Right renal cortex interstitium (tissue), 3 donors: ENCODE measurements around the gene BANF2. TPM values are rescaled to one million over a fixed set of nuclear protein-coding genes. Genes with fewer than 3 reads are reported as not detected.

Experiments
- DNase-seq, 3 donors: peaks; one replicate each; pipeline ENCODE4 v3.0.0-alpha.2; 2013; ENCODE audit warnings: low read depth in 3 of 3, low spot score in 2 of 3
- polyA plus RNA-seq, 3 donors: library from polyadenylated mRNA; unstranded; fragments of 120-200 nt; gene quantifications; one replicate each; pipeline ENCODE4 v1.2.1, GENCODE V29; 2013; ENCODE audit not compliant: insufficient read length in 3 of 3

The BANF2 gene
- polyA plus RNA-seq, 3 donors = 0.29 TPM; not detected in 2

DNA sequence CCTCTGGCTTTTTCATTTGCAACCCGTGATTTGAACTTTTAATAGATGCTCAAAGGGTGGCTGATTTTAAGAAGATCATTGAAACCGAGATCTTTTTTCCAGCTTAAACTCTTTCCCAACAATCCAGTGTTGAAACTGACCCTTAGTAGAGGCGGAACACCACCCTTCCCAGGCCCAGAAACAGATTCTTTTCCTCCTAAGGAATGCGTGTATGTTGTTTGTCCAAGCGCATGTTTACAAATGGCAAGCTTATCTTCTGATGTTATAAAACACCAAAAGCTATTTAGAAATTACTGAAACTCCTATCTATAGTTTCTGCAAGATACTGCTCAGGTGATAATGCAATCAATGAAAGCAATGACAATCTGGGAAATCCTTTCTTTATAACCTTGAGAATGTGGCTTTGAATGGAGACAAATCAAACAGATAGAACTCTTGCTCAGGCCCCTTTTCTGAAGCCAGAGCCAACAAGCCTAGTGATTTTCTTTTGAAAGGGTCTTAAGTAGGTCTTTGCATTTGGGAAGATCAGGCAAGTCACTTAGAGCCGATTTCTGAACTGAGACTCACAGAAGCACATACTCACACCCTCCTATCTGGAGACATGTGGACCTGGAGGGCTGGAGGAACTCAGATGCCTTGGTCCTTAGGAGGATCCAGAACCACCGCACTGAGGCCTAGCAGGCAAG is 9.1 kb downstream of the BANF2 start:
- no peak for DNase-seq

DNA sequence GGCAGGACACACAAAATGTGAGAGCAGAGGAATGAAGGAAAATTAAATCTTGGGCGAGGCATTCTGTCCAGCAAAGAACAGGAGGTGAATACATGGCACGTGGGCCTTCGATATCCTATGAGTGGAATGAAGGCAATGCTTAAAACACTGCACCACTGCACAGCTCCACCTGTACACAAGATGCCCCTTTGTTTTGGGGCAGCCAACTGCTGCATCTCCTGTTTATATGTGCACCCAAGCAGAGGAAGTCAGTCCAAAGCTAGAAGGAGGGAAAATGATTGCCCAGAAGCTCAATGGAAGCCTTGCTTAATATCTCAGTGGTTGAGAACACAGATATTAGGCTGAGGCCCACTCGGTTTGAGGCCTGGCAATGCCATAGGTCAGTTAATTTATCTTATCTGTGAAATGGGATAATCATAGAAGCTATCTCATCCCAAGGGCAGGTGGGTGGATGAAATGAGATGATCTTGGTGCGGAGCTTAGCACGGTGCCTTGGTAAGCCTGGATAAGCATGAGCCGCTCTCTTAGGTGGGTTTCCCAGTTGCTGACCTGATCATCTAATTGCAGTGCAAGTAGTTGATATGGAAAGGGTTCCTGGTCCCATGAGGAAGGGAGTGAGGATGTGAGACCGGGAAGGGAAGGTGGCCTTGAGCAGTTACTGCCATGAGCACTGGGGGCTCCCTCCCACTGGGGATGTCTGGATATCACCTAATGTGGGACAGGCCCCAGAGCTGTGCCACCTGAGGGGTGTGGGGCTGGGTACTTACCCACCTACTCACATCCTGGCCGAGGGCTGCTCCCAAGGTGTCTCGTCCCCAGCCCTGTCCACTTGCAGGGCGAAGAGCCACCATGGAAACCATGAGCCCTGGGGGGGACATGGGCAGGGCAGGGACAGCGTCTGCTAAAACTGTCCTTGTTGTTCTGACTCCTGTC is 9.9 kb downstream of the BANF2 start:
- DNase-seq = no peak

DNA sequence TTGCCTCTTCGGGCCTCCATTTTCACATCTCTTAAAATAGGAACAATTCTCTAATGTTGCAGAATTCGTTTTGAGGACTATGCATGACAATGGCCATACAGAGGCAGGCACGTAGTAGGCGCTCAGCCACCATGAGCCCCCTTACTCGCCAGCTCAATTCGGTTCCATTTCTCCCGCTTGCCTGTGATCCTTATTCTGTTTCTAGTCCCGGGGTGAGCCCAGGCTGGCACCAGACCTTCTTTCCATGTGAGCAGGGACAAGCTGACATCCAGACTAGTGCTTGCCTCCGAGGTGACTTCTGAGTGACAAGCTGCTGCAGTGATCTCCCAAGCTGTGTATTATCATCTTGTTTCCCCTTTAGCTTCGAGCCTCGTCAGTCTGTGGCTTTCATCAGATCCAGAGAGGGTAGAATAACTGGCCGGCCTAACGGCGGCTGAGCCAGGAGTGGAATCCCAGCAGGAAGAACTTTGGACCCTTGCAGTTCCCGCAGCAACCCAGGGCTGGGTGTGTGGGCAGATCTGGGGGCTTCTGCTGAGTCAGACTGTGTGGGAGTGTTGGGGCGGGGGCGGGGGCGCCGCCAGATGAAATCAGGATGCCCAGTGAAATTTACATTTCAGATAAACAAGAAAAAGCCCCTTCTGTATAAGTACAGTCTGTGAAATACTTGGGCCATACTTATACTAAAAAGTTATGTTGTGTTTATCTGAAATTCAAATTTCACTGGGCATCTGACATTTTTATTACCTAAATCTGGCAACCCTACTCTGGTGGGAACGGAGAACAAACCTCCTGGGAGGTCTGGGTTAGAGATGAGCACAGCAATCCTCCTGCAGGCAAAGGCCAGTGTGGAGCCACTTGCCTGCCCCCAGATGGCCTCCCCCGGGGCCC is 10.9 kb downstream of the BANF2 start:
- no peak for DNase-seq

DNA sequence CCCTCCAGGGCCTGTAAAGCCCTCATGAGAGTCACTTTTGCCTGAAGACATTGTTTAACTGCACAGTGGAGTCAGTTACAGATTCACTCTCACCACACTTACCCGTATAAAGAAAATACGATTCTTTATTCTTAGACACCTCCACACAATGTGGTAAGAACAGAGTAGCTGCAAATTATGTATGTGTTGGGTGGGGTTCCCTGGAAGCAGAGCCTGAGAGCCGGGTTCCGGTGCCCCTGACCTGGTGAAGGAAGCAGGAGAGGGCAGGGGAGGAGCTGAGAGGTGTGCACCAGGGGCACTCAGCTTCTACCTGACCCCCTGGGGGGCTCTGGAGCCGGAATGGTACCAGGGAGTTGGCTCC is 11.5 kb downstream of the BANF2 start:
- no peak for DNase-seq

DNA sequence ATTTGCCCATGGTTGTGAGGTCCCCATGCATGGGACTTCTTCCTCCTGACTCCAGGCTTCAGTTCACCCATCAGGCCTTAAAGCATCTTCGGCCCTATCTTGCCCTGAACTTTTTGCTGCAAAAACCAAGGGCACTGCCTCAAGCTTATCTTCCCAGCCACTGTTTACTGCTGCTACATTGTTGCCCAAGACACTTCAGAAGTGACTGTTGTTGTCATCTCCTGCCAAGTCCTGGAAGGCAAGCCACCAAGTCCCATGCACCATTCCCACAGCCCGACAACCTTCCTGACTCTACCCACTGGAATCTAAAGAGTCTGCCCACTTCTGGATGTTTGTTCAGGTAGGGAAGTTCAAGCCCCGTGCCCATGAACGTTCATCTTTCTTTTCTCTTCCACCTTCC is 12.4 kb downstream of the BANF2 start:
- DNase-seq = no peak

DNA sequence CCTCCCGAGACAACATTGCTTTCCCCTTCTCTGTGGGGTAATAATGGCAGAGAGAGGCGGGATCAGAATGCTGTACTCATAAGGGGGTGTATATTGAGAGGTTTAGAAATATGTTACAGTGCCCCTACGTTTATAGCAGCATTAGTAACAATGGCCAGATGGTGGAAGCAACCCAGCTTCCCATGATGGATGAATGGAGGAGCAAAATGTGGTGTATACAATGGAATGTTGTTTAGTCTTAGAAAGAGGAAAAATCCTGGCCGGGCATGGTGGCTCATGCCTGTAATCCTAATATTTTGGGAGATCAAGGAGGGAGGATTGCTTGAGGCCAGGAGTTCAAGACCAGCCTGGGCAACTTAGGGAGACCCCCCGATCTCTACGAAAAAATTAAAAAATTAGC is 12.9 kb downstream of the BANF2 start:
- DNase-seq = no peak

DNA sequence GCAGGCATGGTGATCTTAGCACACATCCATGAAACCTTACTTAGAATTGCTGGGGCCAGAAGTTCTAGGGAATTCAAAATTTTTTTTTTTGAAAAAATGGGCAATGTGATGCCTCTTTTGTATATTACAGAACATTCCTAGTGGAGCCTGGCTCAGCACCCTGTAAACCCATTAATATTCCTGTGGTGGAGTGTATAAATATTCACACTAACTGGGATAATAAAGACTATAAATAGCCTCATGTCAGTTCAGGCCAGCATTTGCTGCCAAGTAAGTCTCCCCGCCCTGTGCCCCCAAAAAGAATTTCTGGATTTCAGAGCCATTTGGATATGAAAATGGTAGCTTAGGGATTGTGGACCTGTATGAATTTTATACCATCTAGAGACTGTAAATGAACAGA is 14.8 kb downstream of the BANF2 start:
- DNase-seq = no peak

DNA sequence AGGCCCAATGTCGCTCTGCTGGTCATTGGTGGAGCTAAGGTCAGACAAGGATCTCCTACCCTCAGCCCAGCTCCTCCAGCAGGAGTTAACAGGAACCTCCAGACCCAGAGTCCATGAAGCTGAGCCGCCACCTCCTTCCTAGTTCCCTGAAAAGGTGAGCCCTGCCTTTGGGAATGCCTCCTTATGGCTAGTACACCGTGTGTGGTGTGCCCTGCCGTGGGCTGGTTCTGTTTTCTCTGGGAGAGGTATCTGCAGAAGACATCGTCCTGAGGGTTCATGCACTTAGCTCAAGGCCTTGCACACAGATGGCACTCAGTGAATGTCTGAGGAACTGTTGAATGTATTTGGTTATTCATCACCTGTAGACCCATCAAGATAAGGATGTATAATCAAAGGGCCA is 15.3 kb downstream of the BANF2 start:
- DNase-seq = no peak

DNA sequence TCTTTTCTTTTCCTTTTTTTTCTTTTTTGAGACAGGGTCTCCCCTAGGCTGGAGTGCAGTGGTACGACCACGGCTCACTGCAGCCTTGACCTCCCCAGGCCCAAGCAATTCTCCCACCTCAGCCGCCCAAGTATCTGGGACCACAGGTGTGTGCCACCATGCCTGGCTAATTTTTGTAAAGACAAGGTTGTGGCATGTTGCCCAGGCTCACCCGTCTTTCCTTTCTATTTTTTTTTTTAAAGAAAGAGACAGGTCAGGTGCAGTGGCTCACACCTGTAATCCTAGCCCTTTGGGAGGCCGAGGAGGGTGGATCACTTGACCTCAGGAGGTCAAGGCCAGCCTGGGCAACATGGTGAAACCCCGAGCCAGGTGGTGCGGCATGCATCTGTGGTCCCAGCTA is 16.6 kb downstream of the BANF2 start:
- DNase-seq = no peak

DNA sequence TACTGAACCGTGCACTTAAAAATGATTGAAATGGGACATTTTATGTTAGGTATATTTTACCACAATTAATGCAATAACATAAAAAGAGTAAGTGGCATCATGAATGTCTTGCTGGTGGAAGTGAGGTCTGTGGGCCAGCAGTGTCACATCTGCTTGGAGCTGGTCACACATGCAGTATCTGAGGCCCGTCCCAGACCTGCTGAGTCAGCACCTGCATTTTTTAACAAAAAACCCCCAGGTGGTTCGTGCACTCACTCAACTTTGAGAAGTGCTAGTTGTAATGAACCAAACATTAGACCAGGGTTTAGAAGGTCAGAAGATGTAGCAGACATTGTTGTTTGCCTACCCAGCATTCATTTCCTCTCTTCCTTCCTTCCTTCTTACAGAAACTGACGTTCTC is 21.0 kb downstream of the BANF2 start:
- no peak for DNase-seq

DNA sequence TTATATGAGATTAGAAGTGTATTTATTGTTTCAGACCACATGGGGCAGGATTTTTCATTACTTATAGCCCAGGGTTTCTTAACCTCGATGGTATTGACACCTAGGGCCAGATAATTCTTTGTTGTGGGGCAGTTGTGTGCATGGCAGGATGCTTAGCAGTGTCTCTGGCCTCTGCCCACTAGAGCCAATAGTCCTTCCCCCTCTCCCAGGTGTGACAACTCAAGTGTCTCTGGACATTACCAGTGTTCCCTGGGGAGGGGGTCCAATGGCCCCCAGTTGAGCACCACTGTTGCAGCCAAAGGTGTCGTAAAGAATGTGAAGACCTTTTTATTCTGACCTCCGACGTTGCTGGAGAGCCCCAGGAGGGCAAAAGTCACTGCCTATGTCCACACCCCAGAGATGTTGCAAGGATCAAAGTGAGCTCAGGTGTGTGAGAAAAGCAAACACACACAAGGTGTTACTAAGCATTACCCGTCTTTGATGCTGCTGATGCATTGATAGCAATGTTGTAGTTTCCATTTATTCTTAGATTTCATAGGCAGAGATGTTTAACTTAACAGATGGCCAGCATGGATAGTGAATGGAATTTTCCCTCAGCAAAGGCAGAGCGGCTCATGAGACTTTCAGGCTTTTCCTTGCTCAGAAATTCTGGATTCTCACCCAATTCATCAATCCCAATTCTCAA is 22.2 kb downstream of the BANF2 start:
- no peak for DNase-seq

DNA sequence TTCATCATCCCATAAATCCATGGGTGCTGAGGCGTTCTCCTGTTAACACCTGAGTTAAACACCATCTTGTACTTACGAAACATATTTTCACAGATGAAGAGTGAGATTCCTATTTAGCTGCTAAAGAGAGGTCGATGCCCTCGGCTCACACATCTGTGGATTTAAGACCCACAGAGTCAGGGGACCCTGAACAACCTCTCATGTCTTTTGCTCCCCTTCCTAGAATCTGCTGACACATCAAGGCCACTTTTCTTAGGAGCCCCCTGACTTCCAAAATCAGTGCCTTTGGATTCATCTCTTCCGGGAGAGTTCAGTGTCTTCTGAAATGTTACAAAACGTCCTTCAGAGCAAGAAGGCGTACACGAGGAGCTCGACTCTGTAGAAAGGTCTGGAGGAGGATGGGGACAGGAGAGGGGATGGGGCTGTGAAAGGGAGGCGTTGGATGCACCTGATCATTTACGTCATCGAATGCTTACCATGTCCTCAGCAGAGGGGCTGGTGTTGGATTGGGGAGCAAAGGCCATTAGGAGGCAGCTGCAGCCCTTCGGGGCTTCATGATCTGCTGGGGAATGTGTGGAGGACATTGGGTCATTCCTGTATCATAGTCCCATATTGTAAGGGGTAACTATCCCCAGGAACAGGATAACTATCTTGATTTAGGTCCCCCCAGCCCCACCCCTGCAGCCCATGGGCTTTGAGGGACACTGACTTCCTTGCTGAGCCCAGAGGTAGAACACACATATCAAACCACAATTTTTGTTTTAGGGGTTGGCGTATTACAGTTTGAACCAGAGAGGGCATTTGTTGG is 22.9 kb downstream of the BANF2 start:
- DNase-seq = no peak

DNA sequence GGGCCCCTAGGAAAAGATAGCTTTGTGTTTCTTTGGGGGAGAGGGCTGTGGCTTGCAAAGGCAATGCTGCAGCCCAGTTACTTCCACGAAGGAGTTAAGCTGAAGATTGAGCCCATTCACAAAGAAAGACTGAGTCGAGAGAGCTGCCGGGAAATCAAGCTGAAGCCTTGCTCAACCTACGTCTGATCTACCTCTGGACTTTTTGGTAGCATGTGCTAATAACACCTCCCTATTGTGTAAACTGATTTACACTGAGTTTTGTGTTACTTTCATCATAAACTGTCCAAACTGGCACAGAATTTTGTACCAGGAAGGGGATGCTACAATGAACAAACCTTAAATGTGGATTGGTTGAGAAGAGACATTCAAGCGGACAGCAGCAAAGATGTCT is 23.5 kb downstream of the BANF2 start:
- no peak for DNase-seq

DNA sequence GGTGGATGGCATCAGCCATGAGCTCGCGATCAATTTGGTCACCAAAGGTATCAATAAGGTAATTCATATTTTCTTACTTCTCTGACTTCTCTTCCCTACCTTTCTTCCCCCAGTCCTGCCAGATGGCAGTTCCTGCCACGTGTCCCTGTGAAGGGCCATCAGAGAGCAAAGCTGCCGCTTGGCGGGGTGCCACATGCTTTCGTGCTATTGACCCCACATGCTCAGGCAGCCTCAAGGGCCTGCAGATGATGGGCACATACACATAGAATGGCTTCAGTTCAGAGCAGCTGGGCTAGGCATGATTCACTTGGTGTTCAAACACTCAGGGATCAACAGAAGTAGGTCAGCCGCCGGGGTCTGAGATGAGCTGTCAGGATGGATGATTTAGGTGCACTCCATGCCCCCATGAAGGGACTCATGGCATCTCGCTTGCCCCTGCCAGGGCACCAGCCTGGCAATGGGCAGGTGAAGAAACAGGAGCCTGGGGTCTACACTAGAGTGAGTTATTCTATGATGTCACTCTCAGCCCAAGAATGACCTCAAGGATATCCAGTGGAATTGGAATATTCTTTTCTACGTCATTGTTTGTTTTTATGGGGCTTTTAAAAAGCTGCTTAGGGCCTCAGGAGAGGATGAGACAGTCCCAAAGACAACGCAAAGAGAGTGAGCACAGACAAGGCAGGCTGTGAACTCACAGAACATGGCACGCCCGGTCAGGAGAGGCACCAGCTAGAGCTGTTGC is 25.5 kb downstream of the BANF2 start:
- no peak for DNase-seq

DNA sequence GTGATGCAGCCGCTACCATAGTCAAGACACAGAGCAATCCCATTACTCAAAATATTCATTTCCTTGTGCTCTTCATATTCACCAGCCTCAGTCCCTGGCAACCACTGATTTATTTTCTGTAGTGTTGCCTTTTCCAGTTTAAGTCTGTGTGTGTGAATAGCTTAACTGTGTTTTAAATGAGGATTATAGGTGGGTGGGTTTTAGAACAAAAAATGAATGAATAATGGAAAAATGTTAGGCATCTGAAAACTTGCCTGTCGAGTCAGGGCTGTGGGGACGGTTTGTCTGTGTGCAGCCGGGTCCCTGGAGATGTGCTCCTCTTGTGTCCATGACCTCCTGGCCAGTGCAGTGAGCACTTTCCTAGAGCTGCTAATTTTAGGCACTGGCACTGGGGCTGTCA is 27.1 kb downstream of the BANF2 start:
- no peak for DNase-seq

DNA sequence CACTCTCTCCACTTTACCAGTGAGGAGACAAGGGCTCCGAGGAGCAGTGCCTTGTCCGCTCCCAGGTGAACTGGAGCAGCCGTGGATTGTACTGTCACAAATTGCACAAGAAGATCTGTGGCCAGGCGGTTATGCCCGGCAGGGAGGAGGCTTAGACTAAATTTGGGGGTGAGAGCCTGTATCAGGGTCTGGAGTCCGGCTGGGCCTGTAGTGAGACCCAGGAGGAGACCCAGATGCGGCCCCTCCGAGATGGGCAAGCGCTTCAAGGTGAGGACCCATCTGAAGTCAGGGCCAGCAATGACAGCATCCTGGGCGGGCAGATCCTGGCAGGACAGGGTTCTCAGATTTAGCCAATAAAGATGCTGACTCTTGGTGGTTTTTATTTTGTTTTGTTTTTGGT is 27.6 kb downstream of the BANF2 start:
- DNase-seq = no peak

DNA sequence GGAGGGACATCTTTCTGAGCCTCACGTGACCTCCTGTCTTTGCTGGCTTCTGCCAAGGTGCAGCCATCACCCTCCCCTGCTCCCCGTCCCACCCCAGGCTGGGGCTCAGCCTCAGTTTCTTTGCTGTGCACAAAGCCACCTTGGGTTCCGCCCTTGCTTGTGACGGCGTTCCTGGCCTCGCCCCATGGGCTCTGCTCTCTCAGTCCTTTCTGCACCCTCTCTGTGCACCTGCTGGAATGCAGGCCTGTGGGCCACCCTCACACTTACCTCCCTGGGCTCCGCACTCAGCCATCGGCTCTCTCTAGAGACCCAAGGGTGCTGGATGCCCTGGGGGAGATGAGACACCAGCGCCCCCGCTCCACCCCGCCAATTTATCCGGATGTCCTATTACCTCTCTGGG is 28.3 kb downstream of the BANF2 start:
- no peak for DNase-seq

DNA sequence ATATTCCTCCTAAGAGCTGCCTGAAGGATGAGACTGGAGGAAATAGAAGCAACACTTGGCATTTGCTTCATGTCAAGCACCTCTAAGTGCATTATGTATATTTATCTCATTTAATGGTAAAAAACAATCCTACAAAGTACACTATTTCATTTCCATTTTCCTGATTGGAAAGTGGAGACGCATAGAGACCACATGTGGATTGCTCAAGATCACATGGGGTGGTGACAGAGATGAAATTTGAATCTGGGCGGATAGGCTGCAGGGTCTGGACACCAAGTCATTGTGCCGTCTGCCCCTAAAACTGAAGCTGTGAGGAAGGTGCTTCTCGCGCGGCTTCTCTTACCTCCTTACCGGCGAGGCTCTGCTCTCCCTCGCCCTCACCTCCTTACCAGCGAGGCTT is 30.3 kb downstream of the BANF2 start:
- DNase-seq = no peak

DNA sequence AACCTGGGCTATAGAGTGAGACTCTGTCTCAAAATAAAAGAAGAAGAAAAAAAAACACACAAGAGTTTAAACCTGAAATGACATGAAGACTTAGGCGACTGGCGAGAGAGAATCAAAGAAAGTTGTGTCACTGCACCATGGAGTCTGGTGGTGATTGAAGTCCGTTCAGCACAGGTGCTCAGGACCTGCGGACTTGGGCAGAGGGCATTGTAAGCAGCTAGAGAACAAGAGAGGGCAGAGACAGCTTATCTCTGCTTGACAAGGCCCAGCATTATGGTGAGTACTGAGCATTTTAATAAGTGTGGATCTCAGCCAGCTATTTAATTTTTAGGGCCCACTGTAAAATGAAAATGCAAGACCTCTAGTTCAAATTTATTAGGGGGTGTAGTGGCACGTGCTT is 31.5 kb downstream of the BANF2 start:
- no peak for DNase-seq
